Suprapubic skin (tissue), 4 donors: ENCODE results near the gene CREB3L1.
"Not testable (repeated sequence)": the region's sequence is repeated elsewhere in the genome, so short reads cannot be mapped to it uniquely, and the experiment has no call there.

Experiments used
- EP300 ChIP-seq: sonication (generic); formaldehyde crosslinking; IDR thresholded peaks from one replicate; pipeline ENCODE4 v1.6.1; 2017; ENCODE audit warnings: antibody characterized with exemption
- POLR2AphosphoS5 ChIP-seq, 3 donors: sonication (generic); formaldehyde crosslinking; IDR thresholded peaks; one replicate each; pipeline ENCODE4 v1.6.1; 2017; ENCODE audit warnings: antibody characterized with exemption in 3 of 3
- TF ChIP-seq, protein P1 (sequence below), 2 donors: fragments of 200-600 bp in 1 of 2; fragments of 450-650 bp in 1 of 2; sonication (generic) in 1 of 2; IDR thresholded peaks; one replicate each; pipeline ENCODE4 v1.5.1; 2016 to 2019; ENCODE audit warnings: antibody characterized with exemption in 2 of 2, mild to moderate bottlenecking in 1 of 2, moderate library complexity in 1 of 2

- TF ChIP-seq, protein P1, sequence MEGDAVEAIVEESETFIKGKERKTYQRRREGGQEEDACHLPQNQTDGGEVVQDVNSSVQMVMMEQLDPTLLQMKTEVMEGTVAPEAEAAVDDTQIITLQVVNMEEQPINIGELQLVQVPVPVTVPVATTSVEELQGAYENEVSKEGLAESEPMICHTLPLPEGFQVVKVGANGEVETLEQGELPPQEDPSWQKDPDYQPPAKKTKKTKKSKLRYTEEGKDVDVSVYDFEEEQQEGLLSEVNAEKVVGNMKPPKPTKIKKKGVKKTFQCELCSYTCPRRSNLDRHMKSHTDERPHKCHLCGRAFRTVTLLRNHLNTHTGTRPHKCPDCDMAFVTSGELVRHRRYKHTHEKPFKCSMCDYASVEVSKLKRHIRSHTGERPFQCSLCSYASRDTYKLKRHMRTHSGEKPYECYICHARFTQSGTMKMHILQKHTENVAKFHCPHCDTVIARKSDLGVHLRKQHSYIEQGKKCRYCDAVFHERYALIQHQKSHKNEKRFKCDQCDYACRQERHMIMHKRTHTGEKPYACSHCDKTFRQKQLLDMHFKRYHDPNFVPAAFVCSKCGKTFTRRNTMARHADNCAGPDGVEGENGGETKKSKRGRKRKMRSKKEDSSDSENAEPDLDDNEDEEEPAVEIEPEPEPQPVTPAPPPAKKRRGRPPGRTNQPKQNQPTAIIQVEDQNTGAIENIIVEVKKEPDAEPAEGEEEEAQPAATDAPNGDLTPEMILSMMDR (IDR thresholded peaks at IDR 0.05): not testable (repeated sequence)
- TF ChIP-seq POLR2AphosphoS5 (IDR thresholded peaks at IDR 0.05); EP300: not testable (repeated sequence)
These were observed 26.6 kb downstream of the CREB3L1 start for GRCh38 chr11:46304036-46304435.
